ENCODE results near the gene MCM8.

DNA sequence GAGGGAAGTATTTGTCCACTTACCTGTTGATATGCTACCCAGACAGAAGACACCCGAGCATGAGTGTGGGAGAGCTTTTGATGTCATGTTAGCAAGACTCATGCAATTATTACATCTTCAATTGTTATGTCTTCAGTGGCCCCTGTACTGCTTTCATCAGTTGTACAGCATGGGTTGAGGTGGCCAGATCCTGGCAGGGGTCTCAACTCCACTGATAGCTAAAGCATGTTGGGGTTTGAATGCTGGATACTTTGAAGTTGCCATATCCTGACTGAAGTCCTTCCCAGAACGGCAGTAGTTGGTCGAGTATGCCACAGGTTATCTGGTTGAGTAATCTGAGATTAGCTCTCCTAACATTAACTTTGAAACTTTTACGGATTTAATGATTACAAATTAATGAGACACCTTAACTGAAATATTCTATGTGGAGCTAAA lies 56.7 kb downstream of the MCM8 start:
- TF ChIP-seq, protein P1, sequence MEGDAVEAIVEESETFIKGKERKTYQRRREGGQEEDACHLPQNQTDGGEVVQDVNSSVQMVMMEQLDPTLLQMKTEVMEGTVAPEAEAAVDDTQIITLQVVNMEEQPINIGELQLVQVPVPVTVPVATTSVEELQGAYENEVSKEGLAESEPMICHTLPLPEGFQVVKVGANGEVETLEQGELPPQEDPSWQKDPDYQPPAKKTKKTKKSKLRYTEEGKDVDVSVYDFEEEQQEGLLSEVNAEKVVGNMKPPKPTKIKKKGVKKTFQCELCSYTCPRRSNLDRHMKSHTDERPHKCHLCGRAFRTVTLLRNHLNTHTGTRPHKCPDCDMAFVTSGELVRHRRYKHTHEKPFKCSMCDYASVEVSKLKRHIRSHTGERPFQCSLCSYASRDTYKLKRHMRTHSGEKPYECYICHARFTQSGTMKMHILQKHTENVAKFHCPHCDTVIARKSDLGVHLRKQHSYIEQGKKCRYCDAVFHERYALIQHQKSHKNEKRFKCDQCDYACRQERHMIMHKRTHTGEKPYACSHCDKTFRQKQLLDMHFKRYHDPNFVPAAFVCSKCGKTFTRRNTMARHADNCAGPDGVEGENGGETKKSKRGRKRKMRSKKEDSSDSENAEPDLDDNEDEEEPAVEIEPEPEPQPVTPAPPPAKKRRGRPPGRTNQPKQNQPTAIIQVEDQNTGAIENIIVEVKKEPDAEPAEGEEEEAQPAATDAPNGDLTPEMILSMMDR (IDR thresholded peaks at IDR 0.05): no peak
- TF ChIP-seq POLR2AphosphoS5 (IDR thresholded peaks at IDR 0.05) (no peak), EP300 (IDR thresholded peaks at IDR 0.05) (no peak), POLR2A (IDR thresholded peaks at IDR 0.05) (no peak)

Measured in upper lobe of left lung (tissue), 4 donors.